ENCODE measurements around the gene SMIM7. TPM values are rescaled to one million over a fixed set of nuclear protein-coding genes. Genes with fewer than 3 reads are reported as not detected.
"Not testable (repeated sequence)": the region's sequence is repeated elsewhere in the genome, so short reads cannot be mapped to it uniquely, and the experiment has no call there.

The SMIM7 gene
- total and polyA plus RNA-seq, 2 donors from 2014 or later = 66.2 to 144 TPM

DNA sequence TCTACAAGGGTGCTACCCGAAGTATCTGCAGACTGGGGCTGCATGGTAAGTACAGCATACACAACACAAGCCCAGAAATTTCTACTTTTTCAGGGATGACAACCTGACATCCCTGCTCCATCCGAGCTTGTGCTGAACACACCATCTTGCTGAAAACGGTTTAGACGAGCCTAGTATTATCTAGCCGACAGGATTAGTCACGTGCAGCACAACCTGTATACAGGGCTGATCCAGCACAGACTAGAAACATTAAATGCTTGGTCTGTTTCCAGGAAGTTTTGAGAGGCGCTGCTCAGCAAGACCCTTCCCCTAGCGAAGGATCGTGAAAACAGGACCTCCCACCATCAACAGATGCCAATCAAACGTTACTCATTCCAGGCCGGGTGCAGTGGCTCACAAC lies 4.2 kb downstream of the SMIM7 start:
- FAIRE-seq = no peak
- H3K9me3 ChIP-seq (ENCODE audit: control insufficient read depth in 2 of 3, insufficient read depth in 1 of 3, low read length in 3 of 3) = no peaks in the 10 kb centered on the region
- peaks cover 0 to 14% (median 5%) of the 10 kb centered on the region in 3 donors for H3K4me1 ChIP-seq (ENCODE audit: control insufficient read depth in 2 of 3, insufficient read depth in 2 of 3, low read depth in 1 of 3, low read length in 3 of 3)
- intact Hi-C loops (cut with DNase I) = no loop called here
- no peak for DNase-seq
- H3K36me3 ChIP-seq (ENCODE audit: control insufficient read depth in 2 of 3, insufficient read depth in 3 of 3, low read length in 3 of 3) = peaks cover 17 to 54% (median 36%) of the 10 kb centered on the region in 3 donors
- TF ChIP-seq, protein P1, sequence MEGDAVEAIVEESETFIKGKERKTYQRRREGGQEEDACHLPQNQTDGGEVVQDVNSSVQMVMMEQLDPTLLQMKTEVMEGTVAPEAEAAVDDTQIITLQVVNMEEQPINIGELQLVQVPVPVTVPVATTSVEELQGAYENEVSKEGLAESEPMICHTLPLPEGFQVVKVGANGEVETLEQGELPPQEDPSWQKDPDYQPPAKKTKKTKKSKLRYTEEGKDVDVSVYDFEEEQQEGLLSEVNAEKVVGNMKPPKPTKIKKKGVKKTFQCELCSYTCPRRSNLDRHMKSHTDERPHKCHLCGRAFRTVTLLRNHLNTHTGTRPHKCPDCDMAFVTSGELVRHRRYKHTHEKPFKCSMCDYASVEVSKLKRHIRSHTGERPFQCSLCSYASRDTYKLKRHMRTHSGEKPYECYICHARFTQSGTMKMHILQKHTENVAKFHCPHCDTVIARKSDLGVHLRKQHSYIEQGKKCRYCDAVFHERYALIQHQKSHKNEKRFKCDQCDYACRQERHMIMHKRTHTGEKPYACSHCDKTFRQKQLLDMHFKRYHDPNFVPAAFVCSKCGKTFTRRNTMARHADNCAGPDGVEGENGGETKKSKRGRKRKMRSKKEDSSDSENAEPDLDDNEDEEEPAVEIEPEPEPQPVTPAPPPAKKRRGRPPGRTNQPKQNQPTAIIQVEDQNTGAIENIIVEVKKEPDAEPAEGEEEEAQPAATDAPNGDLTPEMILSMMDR (IDR thresholded peaks at IDR 0.05; ENCODE audit: borderline replicate concordance, extremely low read depth, insufficient read depth) = no peak
- no peak overlapping the region for H3K27ac ChIP-seq (ENCODE audit: low read depth in 2 of 2, low read length in 2 of 2)
- no peak overlapping the region for H3K4me3 ChIP-seq (ENCODE audit: low read length in 3 of 3)
- no peaks in the 10 kb centered on the region for H3K27me3 ChIP-seq (ENCODE audit: control insufficient read depth, insufficient read depth, low read length)
- H3K9ac ChIP-seq (ENCODE audit: low read length in 3 of 3) = no peak overlapping the region

DNA sequence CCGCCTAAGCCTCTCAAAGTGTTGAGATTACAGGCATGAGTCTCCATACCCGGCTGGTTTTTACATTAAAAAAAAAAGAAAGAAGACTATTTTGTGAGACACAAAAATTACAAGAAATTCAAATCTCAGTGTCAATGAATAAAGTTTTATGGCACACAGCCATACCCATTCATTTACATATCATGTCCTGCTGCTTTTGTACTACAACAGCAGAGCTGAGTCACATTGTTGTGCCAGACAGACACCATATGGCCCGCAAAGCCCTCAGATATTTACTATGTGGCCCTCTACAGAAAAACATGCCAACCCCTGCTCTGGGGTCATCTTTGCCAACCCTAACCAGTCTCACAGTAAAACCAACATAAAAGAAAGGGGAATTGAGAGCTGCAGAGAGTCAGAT lies 5.3 kb downstream of the SMIM7 start:
- Histone ChIP-seq H3K27me3 (ENCODE audit: control insufficient read depth, insufficient read depth, low read length) (no peaks in the 10 kb centered on the region), H3K9ac (ENCODE audit: low read length in 3 of 3) (no peak overlapping the region), H3K9me3 (ENCODE audit: control insufficient read depth in 2 of 3, insufficient read depth in 1 of 3, low read length in 3 of 3) (no peaks in the 10 kb centered on the region), H3K4me1 (ENCODE audit: control insufficient read depth in 2 of 3, insufficient read depth in 2 of 3, low read depth in 1 of 3, low read length in 3 of 3) (peaks cover 0 to 14% (median 6%) of the 10 kb centered on the region in 3 donors), H3K36me3 (ENCODE audit: control insufficient read depth in 2 of 3, insufficient read depth in 3 of 3, low read length in 3 of 3) (peaks cover 18 to 54% (median 38%) of the 10 kb centered on the region in 3 donors), H3K4me3 (ENCODE audit: low read length in 3 of 3) (no peak overlapping the region), H3K27ac (ENCODE audit: low read depth in 2 of 2, low read length in 2 of 2) (no peak overlapping the region)
- FAIRE-seq (no peak), DNase-seq (no peak)
- TF ChIP-seq, protein P1 (IDR thresholded peaks at IDR 0.05; ENCODE audit: borderline replicate concordance, extremely low read depth, insufficient read depth) = no peak
- intact Hi-C loops (cut with DNase I) = no loop called here

DNA sequence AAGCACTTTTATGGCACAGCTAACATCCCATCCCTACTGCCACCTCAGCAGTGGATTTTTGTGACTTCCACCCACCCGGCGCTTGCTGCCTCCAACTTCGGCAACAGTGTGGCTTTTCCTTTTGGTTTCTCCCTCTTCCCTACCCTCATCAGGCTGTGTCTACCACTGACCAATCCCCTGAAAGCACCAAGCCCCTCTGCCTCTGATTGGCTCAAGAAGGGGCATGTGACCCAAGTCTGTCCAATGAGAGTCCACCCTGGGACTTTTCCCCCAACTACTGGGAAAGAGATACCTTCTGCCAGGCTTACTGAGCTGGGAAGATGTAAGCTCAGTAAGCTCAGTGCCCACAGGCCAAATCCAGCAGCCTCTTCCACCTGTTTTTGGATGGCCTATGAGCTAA lies 5.8 kb downstream of the SMIM7 start:
- Histone ChIP-seq H3K4me1 (ENCODE audit: control insufficient read depth in 2 of 3, insufficient read depth in 2 of 3, low read depth in 1 of 3, low read length in 3 of 3) (peaks cover 0 to 10% (median 9%) of the 10 kb centered on the region in 3 donors), H3K4me3 (ENCODE audit: low read length in 3 of 3) (no peak overlapping the region), H3K36me3 (ENCODE audit: control insufficient read depth in 2 of 3, insufficient read depth in 3 of 3, low read length in 3 of 3) (peaks cover 18 to 54% (median 38%) of the 10 kb centered on the region in 3 donors), H3K27ac (ENCODE audit: low read depth in 2 of 2, low read length in 2 of 2) (no peak overlapping the region), H3K9me3 (ENCODE audit: control insufficient read depth in 2 of 3, insufficient read depth in 1 of 3, low read length in 3 of 3) (no peaks in the 10 kb centered on the region), H3K27me3 (ENCODE audit: control insufficient read depth, insufficient read depth, low read length) (no peaks in the 10 kb centered on the region), H3K9ac (ENCODE audit: low read length in 3 of 3) (no peak overlapping the region)
- FAIRE-seq (no peak), DNase-seq (no peak)
- TF ChIP-seq, protein P1 (IDR thresholded peaks at IDR 0.05; ENCODE audit: borderline replicate concordance, extremely low read depth, insufficient read depth) = no peak
- intact Hi-C loops (cut with DNase I) = no loop called here

DNA sequence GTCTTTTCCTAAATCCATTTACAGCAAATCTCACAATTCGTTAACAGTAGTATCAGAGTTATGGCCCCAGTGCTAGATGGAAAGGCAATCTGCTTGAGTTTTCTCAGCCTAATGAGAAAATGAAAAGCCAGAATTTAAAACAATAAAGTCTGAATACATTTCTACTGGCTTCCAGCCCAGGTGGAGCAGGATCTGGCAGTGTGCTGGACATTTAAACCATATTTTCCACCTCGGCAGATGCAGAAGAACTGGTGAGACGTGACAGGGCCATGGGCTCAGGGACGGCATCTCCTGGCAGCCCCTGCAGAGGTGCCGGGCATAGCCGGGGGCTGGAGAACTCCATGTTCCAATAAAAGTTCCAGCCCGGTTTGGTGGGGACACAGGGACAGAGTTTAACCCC lies 7.1 kb downstream of the SMIM7 start:
- no peak overlapping the region for H3K9ac ChIP-seq (ENCODE audit: low read length in 3 of 3)
- TF ChIP-seq, protein P1 (IDR thresholded peaks at IDR 0.05; ENCODE audit: borderline replicate concordance, extremely low read depth, insufficient read depth) = no peak
- H3K36me3 ChIP-seq (ENCODE audit: control insufficient read depth in 2 of 3, insufficient read depth in 3 of 3, low read length in 3 of 3) = peaks cover 15 to 49% (median 37%) of the 10 kb centered on the region in 3 donors

DNA sequence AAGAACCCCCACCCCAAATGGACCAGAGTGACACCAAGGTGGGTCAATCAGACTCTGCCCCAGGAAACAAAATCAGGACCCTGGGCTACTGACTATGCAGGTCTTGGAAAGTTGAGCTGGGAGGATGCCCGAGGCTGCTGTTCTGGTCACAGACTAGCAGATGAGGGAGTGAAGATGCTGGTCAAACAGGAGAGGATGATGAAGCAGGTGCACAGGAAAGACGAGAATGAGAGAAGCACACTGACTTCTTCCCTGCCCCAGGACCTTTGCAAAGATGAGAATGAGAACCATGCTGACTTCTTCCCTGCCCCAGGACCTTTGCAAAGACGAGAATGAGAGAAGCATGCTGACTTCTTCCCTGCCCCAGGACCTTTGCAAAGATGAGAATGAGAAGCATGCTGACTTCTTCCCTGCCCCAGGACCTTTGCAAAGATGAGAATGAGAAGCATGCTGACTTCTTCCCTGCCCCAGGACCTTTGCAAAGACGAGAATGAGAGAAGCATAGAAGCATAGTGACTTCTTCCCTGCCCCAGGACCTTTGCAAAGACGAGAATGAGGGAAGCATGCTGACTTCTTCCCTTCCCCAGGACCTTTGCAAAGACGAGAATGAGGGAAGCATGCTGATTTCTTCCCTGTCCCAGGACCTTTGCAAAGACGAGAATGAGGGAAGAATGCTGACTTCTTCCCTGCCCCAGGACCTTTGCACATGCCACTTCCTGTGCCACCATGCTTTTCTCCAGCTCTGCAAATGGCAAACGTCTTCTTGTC lies 8.3 kb downstream of the SMIM7 start:
- H3K9me3 ChIP-seq (ENCODE audit: control insufficient read depth in 2 of 3, insufficient read depth in 1 of 3, low read length in 3 of 3); H3K27ac ChIP-seq (ENCODE audit: low read depth in 2 of 2, low read length in 2 of 2); H3K9ac ChIP-seq (ENCODE audit: low read length in 3 of 3); H3K27me3 ChIP-seq (ENCODE audit: control insufficient read depth, insufficient read depth, low read length); intact Hi-C loops (cut with DNase I); H3K4me3 ChIP-seq (ENCODE audit: low read length in 3 of 3); H3K4me1 ChIP-seq (ENCODE audit: control insufficient read depth in 2 of 3, insufficient read depth in 2 of 3, low read depth in 1 of 3, low read length in 3 of 3); FAIRE-seq; DNase-seq: not testable (repeated sequence)
- peaks cover 18 to 46% (median 32%) of the 10 kb centered on the region in 3 donors for H3K36me3 ChIP-seq (ENCODE audit: control insufficient read depth in 2 of 3, insufficient read depth in 3 of 3, low read length in 3 of 3)

More for the DNA sequence above, 7.1 kb downstream of the SMIM7 start:
- Histone ChIP-seq H3K4me3 (ENCODE audit: low read length in 3 of 3) (no peak overlapping the region), H3K27me3 (ENCODE audit: control insufficient read depth, insufficient read depth, low read length) (no peaks in the 10 kb centered on the region), H3K4me1 (ENCODE audit: control insufficient read depth in 2 of 3, insufficient read depth in 2 of 3, low read depth in 1 of 3, low read length in 3 of 3) (peaks cover 0 to 4% (median 3%) of the 10 kb centered on the region in 3 donors), H3K9me3 (ENCODE audit: control insufficient read depth in 2 of 3, insufficient read depth in 1 of 3, low read length in 3 of 3) (no peaks in the 10 kb centered on the region), H3K27ac (ENCODE audit: low read depth in 2 of 2, low read length in 2 of 2) (no peak overlapping the region)
- FAIRE-seq = no peak
- intact Hi-C loops (cut with DNase I) = no loop called here
- DNase-seq = no peak
